ENCODE measurements around the gene KIF2C. TPM values are rescaled to one million over a fixed set of nuclear protein-coding genes. Genes with fewer than 3 reads are reported as not detected.

The KIF2C gene
- total RNA-seq, 1 experiment from 2014 or later, result 92.6 TPM

- H2AFZ ChIP-seq (ENCODE audit: low read depth, low read length, poor library complexity, severe bottlenecking), result no peak overlapping the region
- no peak for DNase-seq (ENCODE audit: low read depth, low spot score)
- intact Hi-C loops (cut with micrococcal nuclease), result no loop called here
- no peaks in the 10 kb centered on the region for H3K9me2 ChIP-seq (ENCODE audit: insufficient read depth)
- no peak for ATAC-seq
- no peak overlapping the region for H3K4me2 ChIP-seq (ENCODE audit: low read length)
- no peak overlapping the region for H3K4me3 ChIP-seq (replicated peaks in 1 of 2; ENCODE audit: low read depth in 1 of 2, low read length in 2 of 2)
- ChIA-PET CTCF (interaction anchor here (1.1 to 1.4 kb wide), 2 partner anchors 23 to 41 kb away, joined by 3 read pairs; partner anchors contain the start of genes ARMH1 and TMEM53), RAD21 (ENCODE audit: low non-redundant PET in 1 of 2, low total read pairs in 2 of 2, uncharacterized antibody in 2 of 2, unreplicated experiment in 2 of 2) (no interaction called here), POLR2A (interaction anchor here (1.8 to 6.5 kb wide), 2 partner anchors 23 to 24 kb away, joined by 4 to 39 read pairs; partner anchors contain the start of genes ARMH1 and TMEM53)
- BruUV-seq (replicated peaks), result no TSS peak
- no peak overlapping the region for H3K27ac ChIP-seq (ENCODE audit: low read depth, low read length)
- no peaks in the 10 kb centered on the region for H4K20me1 ChIP-seq (ENCODE audit: insufficient read depth)
- H3K9ac ChIP-seq (ENCODE audit: low read length), result no peak overlapping the region
- peaks cover 0 to 27% of the 10 kb centered on the region in 2 experiments; a peak in 2 of 4 replicates for H3K4me1 ChIP-seq (ENCODE audit: control insufficient read depth in 1 of 2, insufficient read depth in 2 of 2, low read length in 2 of 2)
- no peaks in the 10 kb centered on the region for H3K27me3 ChIP-seq (ENCODE audit: insufficient read depth, low read length)
- H3K9me3 ChIP-seq (ENCODE audit: control insufficient read depth in 1 of 2, insufficient read depth in 1 of 2, low read depth in 1 of 2, low read length in 2 of 2), result no peaks in the 10 kb centered on the region
- no peaks in the 10 kb centered on the region for H3K79me2 ChIP-seq (ENCODE audit: insufficient read depth, low read length)
- no peaks in the 10 kb centered on the region for H3K36me3 ChIP-seq (ENCODE audit: control insufficient read depth in 1 of 2, insufficient read depth in 2 of 2, low read length in 2 of 2)
- TF ChIP-seq MAX (IDR thresholded peaks at IDR 0.05) (no peak), ZFX (IDR thresholded peaks at IDR 0.05) (no peak), SRF (IDR thresholded peaks at IDR 0.05; ENCODE audit: low read depth) (no peak), ZNF274 (IDR thresholded peaks at IDR 0.05; ENCODE audit: low read depth, low read length) (no peak), SP1 (IDR thresholded peaks at IDR 0.05; ENCODE audit: low read depth) (no peak), CTCF (IDR thresholded peaks at IDR 0.05 in 2 of 3, conservative IDR thresholded peaks at IDR 0.05 in 1 of 3; ENCODE audit: borderline replicate concordance in 1 of 3, insufficient read depth in 1 of 3, low read depth in 2 of 3, low read length in 2 of 3) (no peak), REST (IDR thresholded peaks at IDR 0.05; ENCODE audit: low read depth) (no peak), POLR2A (IDR thresholded peaks at IDR 0.05; ENCODE audit: borderline replicate concordance, extremely low read depth, insufficient read depth, insufficient read length) (no peak)
Observed at GRCh38 chr1:44696789-44697345, 42.8 kb upstream of the KIF2C start.
